HG03571 (cell line): Measurements from ENCODE around the gene PLXNA2.

ENCODE experiments used
- ATAC-seq: cut with Tn5 transposase; IDR thresholded peaks from one replicate; pipeline ENCODE4 v1.9.1; 2021; ENCODE audit not compliant: unreplicated experiment

Gene PLXNA2

GRCh38 chr1:208224192-208224713, 19.9 kb downstream of the PLXNA2 start:
- no peak for ATAC-seq

GRCh38 chr1:208223136-208223535, 21.0 kb downstream of the PLXNA2 start:
- no peak for ATAC-seq

GRCh38 chr1:208222376-208223126, 21.6 kb downstream of the PLXNA2 start:
- ATAC-seq = no peak

- no peak for ATAC-seq
Measured at GRCh38 chr1:208221291-208221622, 22.9 kb downstream of the PLXNA2 start.

- ATAC-seq = no peak
Measured at GRCh38 chr1:208219659-208220282, 24.4 kb downstream of the PLXNA2 start.

GRCh38 chr1:208219098-208219658, 25.0 kb downstream of the PLXNA2 start:
- ATAC-seq = no peak

- no peak for ATAC-seq
Measured at GRCh38 chr1:208218237-208219097, 25.7 kb downstream of the PLXNA2 start.

- ATAC-seq = no peak
Measured at GRCh38 chr1:208217781-208218180, 26.4 kb downstream of the PLXNA2 start.

- ATAC-seq = no peak
Measured at GRCh38 chr1:208216806-208217205, 27.4 kb downstream of the PLXNA2 start.

GRCh38 chr1:208216062-208216461, 28.1 kb downstream of the PLXNA2 start:
- no peak for ATAC-seq

GRCh38 chr1:208215393-208215792, 28.8 kb downstream of the PLXNA2 start:
- no peak for ATAC-seq

GRCh38 chr1:208213786-208214185, 30.4 kb downstream of the PLXNA2 start:
- ATAC-seq = no peak

GRCh38 chr1:208212893-208213292, 31.3 kb downstream of the PLXNA2 start:
- ATAC-seq = no peak

- no peak for ATAC-seq
Measured at GRCh38 chr1:208211921-208212843, 32.0 kb downstream of the PLXNA2 start.

GRCh38 chr1:208209896-208210589, 34.1 kb downstream of the PLXNA2 start:
- no peak for ATAC-seq

- ATAC-seq = no peak
Measured at GRCh38 chr1:208209286-208209685, 34.9 kb downstream of the PLXNA2 start.

GRCh38 chr1:208208132-208208487, 36.1 kb downstream of the PLXNA2 start:
- no peak for ATAC-seq

- ATAC-seq = no peak
Measured at GRCh38 chr1:208207388-208208131, 36.6 kb downstream of the PLXNA2 start.

GRCh38 chr1:208206092-208206698, 38.0 kb downstream of the PLXNA2 start:
- no peak for ATAC-seq
